Panc1 (cell line): ENCODE data around the gene ICE2. TPM values are rescaled to one million over a fixed set of nuclear protein-coding genes. Genes with fewer than 3 reads are reported as not detected.

Experiments used
- ATAC-seq: fragments of 200-7000 bp; cut with Tn5 transposase; 2 replicates; pipeline ENCODE4 v1.9.1; 2020; ENCODE audit warnings: mild to moderate bottlenecking, moderate library complexity
- BruUV-seq: library from RNA; stranded (reverse); fragments of 400-500 nt; replicated peaks from 2 replicates; lab custom pipeline; 2021; lab: Mats Ljungman, UMichigan
- CTCF ChIA-PET: fragments of 300-600 bp; sonication (Branson Sonifier 250); formaldehyde crosslinking; loops from one replicate; lab custom pipeline; 2022; ENCODE audit warnings: antibody characterized with exemption; lab: Charles Lee
- POLR2A ChIA-PET: fragments of 300-600 bp; sonication (Branson Sonifier 250); formaldehyde crosslinking; loops from one replicate; lab custom pipeline; 2022; ENCODE audit warnings: antibody characterized with exemption; lab: Charles Lee
- DNase-seq: peaks from one replicate; pipeline ENCODE4 v3.0.0-alpha.2; 2010; ENCODE audit warnings: low read depth, low spot score
- H3K27ac ChIP-seq: 2 replicates; pipeline ENCODE4 v1.5.1; 2011; ENCODE audit warnings: mild to moderate bottlenecking, low read length, inconsistent platforms
- H3K27me3 ChIP-seq: fragments of 200-500 bp; sonication (Bioruptor generic); 2 replicates; pipeline ENCODE4 v1.6.0; 2014; ENCODE audit warnings: low read length, inconsistent platforms; ENCODE audit not compliant: control insufficient read depth, insufficient read depth
- H3K36me3 ChIP-seq: fragments of 200-500 bp; sonication (Bioruptor generic); 2 replicates; pipeline ENCODE4 v1.5.1; 2014; ENCODE audit warnings: inconsistent platforms, mild to moderate bottlenecking, low read length, moderate library complexity; ENCODE audit not compliant: control insufficient read depth, insufficient read depth
- H3K4me1 ChIP-seq: 2 replicates; pipeline ENCODE4 v1.5.1; 2011; ENCODE audit warnings: inconsistent platforms, mild to moderate bottlenecking, low read length, moderate library complexity; ENCODE audit not compliant: control insufficient read depth, insufficient read depth
- H3K4me3 ChIP-seq, 2 experiments: 2 replicates each; pipeline ENCODE4 v1.5.1; 2011 to 2012; ENCODE audit warnings: low read depth in 2 of 2, low read length in 2 of 2, mild to moderate bottlenecking in 2 of 2, inconsistent platforms in 1 of 2, moderate library complexity in 1 of 2
- H3K9me3 ChIP-seq: fragments of 200-500 bp; sonication (Bioruptor generic); 2 replicates; pipeline ENCODE4 v1.5.1; 2014; ENCODE audit warnings: low read depth, mild to moderate bottlenecking, inconsistent platforms, low read length, moderate library complexity; ENCODE audit not compliant: control insufficient read depth, insufficient read depth
- CTCF ChIP-seq: fragments of 450-650 bp; IDR thresholded peaks from 2 replicates; pipeline ENCODE4 v1.5.1; 2017; ENCODE audit warnings: mild to moderate bottlenecking
- POLR2AphosphoS5 ChIP-seq: IDR thresholded peaks from 2 replicates; pipeline ENCODE4 v1.6.1; 2012; ENCODE audit warnings: mild to moderate bottlenecking, low read depth, low read length, moderate library complexity
- REST ChIP-seq, 2 experiments: IDR thresholded peaks; 2 replicates each; pipeline ENCODE4 v1.6.1; 2011 to 2012; ENCODE audit warnings: low read depth in 2 of 2, control low read depth in 1 of 2, low read length in 1 of 2, mild to moderate bottlenecking in 1 of 2, moderate library complexity in 1 of 2; ENCODE audit not compliant: insufficient read depth in 1 of 2
- SIN3A ChIP-seq: IDR thresholded peaks from 2 replicates; pipeline ENCODE4 v1.6.1; 2012; ENCODE audit warnings: low read depth, mild to moderate bottlenecking, low read length, moderate library complexity, borderline replicate concordance; ENCODE audit not compliant: insufficient read depth
- TCF7L2 ChIP-seq: IDR thresholded peaks from 2 replicates; pipeline ENCODE4 v1.6.1; 2011; ENCODE audit warnings: mild to moderate bottlenecking, low read depth, low read length, inconsistent platforms
- in situ Hi-C: cut with HindIII; loops from 2 replicates; pipeline ENCODE4 v1.10.0; 2016; ENCODE audit warnings: low sequenced_read_pairs, low pct_unique_long_range_greater_than_20kb
- intact Hi-C: fragments of 100-400 bp; cut with micrococcal nuclease; formaldehyde crosslinking; loops from one replicate; pipeline ENCODE4 v1.10.0; 2022; ENCODE audit not compliant: unreplicated experiment
- total RNA-seq: library from RNA; stranded (reverse); gene quantifications from one replicate; pipeline ENCODE4 v1.2.1, GENCODE V29; 2021; ENCODE audit not compliant: unreplicated experiment

Gene ICE2
- total RNA-seq, 1 experiment from 2014 or later, result 66.2 TPM

GRCh38 chr15:60512937-60513336, 34.0 kb upstream of the ICE2 start:
- no peak for DNase-seq
- H3K27me3 ChIP-seq, result no peaks in the 10 kb centered on the region
- in situ Hi-C loops (no loop called here), intact Hi-C loops (no loop called here)
- no peak for ATAC-seq
- H3K4me1 ChIP-seq, result 0 out of 2 replicates have a peak, but pooled peaks cover 2% of the 10 kb centered on the region
- H3K4me3 ChIP-seq, result no peak overlapping the region
- H3K36me3 ChIP-seq, result no peaks in the 10 kb centered on the region
- H3K27ac ChIP-seq, result no peak overlapping the region
- no peak for TF ChIP-seq SIN3A
- no peak for TF ChIP-seq CTCF
- no peak for TF ChIP-seq REST (IDR thresholded peaks at IDR 0.05; ENCODE audit: insufficient read depth in 1 of 2, low read depth in 2 of 2, low read length in 1 of 2)
- no peak for TF ChIP-seq TCF7L2
- no peak for TF ChIP-seq POLR2AphosphoS5
- H3K9me3 ChIP-seq, result no peaks in the 10 kb centered on the region
- BruUV-seq, result no TSS peak
- CTCF ChIA-PET, result no interaction called here
- POLR2A ChIA-PET, result no interaction called here

- Histone ChIP-seq H3K4me3 (no peak overlapping the region), H3K36me3 (no peaks in the 10 kb centered on the region), H3K27me3 (no peaks in the 10 kb centered on the region), H3K4me1 (0 out of 2 replicates have a peak, but pooled peaks cover 2% of the 10 kb centered on the region), H3K9me3 (no peaks in the 10 kb centered on the region), H3K27ac (no peak overlapping the region)
- ChIA-PET CTCF (no interaction called here), POLR2A (no interaction called here)
- DNase-seq, result no peak
- no peak for ATAC-seq
- in situ Hi-C loops (no loop called here), intact Hi-C loops (no loop called here)
- BruUV-seq, result no TSS peak
- TF ChIP-seq POLR2AphosphoS5, result no peak
These were observed 32.5 kb upstream of the ICE2 start for GRCh38 chr15:60511351-60512031.

GRCh38 chr15:60510006-60510405, 31.1 kb upstream of the ICE2 start:
- Histone ChIP-seq H3K4me1 (0 out of 2 replicates have a peak, but pooled peaks cover 2% of the 10 kb centered on the region), H3K27me3 (no peaks in the 10 kb centered on the region), H3K36me3 (no peaks in the 10 kb centered on the region), H3K4me3 (no peak overlapping the region), H3K27ac (no peak overlapping the region), H3K9me3 (no peaks in the 10 kb centered on the region)
- DNase-seq, result no peak
- BruUV-seq, result no TSS peak
- intact Hi-C loops, result no loop called here
- in situ Hi-C loops, result no loop called here
- no peak for ATAC-seq
- ChIA-PET POLR2A (no interaction called here), CTCF (no interaction called here)
- no peak for TF ChIP-seq REST (IDR thresholded peaks at IDR 0.05; ENCODE audit: insufficient read depth in 1 of 2, low read depth in 2 of 2, low read length in 1 of 2)
- TF ChIP-seq POLR2AphosphoS5, result no peak
- no peak for TF ChIP-seq CTCF
- no peak for TF ChIP-seq SIN3A
- TF ChIP-seq TCF7L2, result no peak
